Activated gamma-delta T cell treated with Interleukin-2 at 50 U/mL for 16 hours (primary cell): ENCODE results near the gene PLPPR4.
"Not testable (repeated sequence)": the region's sequence is repeated elsewhere in the genome, so short reads cannot be mapped to it uniquely, and the experiment has no call there.

Source experiments
- DNase-seq: peaks from one replicate; pipeline ENCODE4 v3.0.0-alpha.2; 2020

Gene PLPPR4, protein sequence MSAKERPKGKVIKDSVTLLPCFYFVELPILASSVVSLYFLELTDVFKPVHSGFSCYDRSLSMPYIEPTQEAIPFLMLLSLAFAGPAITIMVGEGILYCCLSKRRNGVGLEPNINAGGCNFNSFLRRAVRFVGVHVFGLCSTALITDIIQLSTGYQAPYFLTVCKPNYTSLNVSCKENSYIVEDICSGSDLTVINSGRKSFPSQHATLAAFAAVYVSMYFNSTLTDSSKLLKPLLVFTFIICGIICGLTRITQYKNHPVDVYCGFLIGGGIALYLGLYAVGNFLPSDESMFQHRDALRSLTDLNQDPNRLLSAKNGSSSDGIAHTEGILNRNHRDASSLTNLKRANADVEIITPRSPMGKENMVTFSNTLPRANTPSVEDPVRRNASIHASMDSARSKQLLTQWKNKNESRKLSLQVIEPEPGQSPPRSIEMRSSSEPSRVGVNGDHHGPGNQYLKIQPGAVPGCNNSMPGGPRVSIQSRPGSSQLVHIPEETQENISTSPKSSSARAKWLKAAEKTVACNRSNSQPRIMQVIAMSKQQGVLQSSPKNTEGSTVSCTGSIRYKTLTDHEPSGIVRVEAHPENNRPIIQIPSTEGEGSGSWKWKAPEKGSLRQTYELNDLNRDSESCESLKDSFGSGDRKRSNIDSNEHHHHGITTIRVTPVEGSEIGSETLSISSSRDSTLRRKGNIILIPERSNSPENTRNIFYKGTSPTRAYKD

DNA sequence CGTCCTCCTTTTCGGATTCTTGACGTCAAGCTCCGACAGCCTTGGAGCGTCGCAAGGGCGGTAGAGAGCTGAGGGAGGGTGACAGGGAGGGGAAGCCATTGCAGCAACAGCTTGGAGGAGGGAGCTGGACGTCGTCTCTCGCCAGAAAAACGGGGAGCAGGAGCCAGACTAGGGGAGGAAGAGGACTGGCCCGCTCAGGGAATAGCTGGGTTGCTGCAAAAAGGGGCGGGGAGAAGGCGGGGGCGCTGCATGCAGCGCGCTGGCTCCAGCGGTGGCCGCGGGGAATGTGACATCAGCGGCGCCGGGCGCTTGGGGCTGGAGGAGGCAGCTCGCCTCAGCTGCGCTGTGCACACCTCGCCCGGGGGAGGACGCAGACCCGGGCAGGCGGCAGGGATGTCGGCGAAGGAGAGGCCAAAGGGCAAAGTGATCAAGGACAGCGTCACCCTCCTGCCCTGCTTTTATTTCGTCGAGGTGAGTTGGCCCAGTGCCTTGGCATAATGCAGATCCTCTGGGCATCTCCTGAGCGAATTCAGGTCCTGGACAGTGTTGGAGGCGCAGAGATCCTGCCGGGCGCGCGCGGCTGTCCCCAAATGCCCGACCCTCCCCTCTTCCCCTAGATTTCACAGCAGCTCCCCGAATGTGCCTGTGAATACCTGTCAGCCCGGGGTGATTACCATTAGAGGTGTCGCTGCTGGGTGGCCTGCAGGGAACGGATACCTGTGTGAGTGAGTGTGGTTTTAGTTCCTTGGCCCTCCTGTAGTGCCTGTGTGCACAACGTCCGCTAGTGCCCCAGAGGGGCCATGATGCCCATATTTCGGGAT, at the start of gene PLPPR4:
TSS of gene PLPPR4 (plus strand) at position 292 of the 821 bp plus-strand sequence. CDS start at position 394, 102 bp downstream.
- DNase-seq = no peak

DNA sequence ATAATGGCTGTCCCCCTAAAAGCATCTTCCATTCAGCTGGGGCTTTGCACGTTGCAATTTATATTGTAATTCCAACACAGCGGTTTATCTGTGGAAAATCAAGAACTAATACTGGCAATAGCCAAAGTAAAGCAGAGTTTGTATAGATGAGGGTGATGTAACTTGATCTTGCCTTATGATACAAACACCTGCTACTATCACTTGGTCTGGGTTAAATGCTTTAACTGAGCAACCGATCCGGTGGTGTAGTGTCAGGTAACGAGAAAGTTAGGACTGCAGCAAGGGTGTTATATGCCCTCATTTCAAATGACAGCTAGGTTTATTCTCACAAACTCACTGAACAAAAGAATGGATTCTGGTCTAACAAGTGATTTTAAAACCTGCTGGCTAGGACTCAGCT, 47.3 kb upstream of the PLPPR4 start:
- DNase-seq = no peak

DNA sequence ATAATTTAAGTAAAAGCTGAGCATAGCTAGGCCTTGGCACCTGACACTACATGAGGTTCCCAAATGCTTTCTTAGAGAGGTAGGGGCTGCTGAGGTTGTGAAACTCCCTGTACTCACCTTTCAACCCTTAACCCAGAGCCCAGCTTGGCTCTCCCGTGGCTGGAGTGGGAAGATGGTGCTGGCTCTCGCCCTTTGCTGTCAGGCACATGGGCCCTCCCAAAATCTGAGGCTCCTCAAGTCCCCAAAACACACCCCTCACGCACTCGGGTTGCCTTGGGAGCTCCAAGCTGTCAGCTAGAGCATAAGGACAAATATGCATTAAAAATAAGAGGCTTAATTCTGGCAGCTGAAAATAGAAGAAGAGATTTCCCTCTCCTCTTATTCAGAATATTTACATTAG, 46.7 kb upstream of the PLPPR4 start:
- DNase-seq = no peak

DNA sequence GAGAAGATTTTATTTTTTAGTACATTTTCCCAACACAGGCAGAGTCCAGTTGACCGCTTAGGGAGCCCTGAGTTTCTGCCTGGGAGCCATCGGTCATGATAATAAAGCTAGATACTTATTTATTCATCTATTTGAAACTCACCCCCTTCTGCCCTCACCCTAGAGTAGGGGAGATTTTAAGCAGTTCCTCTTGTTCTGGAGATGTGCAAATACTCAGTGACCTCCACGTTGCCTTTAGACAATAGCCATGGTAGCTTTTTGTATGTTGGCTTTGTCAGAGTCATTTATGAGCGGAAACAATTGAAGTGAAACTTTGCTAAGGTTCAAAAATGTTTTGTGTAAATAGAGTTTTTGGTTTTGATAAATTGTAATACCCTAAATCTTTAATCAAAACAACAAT, 45.7 kb upstream of the PLPPR4 start:
- no peak for DNase-seq

DNA sequence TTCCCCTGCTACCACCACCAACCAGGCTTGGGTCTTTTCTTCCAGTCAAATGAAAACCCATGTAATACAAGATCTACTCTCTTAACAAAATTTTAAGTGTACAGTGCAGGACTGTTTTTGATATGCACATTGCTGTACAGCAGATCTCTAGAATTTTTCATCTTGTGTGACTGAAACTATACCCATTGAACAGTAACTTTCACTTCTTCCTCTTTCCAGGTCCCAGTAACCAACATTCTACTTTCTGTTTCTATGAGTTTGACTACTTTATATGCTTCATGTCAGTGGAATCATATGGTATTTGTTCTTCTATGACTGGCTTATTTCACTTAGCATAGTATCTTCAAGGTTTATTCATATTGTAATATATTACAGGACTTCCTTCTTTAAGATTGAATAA, 45.3 kb upstream of the PLPPR4 start:
- DNase-seq = no peak

DNA sequence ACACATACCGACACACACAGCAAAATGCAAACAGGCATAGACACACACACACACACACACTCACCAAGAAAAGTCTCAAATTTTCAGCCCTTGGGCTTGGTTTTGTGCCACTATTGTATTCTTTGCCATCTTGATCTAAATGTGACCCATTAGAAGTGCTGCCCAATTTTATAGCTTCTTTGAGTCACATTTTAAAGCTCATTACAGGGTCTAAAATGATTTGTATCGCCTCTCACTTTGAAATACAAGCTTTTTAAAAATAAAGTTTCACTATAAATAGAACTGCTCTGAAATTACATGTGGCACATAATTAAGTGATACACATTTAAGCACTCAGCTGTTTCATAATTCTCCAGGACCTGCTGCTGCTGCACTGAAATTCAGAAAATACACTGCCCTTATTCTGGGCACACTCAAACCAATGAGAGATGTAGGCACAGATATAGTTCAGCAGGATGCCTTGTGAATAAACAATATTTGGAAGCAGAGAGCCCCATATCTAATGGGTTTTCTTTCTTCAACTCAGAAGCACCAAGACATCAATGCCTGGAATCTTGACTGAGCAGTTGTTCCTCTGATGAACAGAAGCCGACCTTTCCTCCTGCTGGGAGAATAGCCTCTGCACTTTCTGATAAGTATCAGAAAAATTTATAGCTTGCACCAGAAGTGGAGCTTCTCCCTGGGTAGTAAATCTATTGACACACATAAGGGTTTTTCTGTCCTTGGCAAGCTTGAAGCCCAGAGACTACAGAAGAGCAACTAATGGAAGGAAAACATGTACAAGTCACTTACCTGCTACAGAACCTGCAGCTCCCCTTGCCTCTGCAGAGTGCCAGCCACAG, 37.0 kb upstream of the PLPPR4 start:
- no peak for DNase-seq

DNA sequence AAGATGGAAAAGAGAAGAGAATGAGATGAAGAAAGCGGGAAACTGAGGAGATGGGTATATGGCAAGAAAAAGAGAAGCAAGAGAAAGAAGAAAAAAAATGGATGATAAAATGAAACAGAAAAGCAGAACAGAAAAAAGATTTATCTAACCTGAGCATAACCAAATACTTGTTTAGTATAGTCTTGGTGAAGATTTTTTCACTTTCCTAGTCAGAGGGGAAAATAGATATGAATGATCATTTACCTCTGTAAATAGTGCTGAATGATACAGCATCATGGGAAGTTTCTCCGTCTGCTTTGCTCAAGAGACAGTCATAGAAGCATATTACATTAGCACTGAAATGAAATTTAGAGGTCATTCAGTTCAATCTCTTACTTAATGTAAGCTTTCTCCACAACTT, 36.1 kb upstream of the PLPPR4 start:
- DNase-seq = no peak

DNA sequence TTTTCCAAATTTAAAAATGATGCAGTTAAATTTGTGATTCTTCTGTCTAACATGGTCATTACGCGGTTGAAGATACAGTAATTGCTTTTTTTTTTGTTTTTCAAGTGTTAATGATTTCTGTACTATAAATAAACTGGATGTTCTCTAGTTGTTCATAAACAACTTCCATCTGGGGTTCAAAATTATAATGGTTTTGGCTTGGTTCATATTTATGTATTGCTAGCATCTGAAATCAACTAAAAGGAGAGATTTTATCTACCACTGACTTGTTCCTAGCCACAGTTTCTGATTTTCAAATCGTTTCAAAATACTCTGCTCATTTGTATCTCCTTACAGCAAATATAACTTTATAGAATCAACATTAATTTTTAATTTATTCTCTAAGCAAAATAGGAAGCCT, 35.2 kb upstream of the PLPPR4 start:
- no peak for DNase-seq

DNA sequence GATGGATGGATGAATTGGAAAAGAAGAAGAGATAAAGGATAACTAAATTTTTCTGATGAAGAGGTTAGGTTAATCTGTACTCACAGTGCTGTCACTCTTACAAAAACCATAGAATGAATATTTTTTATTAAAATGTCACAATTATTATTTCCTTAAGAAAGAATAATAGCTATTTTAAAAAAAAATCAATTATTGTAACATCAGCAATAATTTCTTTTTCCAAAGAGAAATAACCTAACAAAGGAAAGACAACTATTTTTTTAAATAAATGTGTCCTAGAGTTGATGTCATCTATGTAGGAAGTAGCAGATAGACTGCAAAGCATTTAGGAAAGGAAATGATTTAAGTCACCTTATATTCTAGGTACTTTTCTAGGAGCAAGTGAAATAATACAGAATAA, 33.6 kb upstream of the PLPPR4 start:
- DNase-seq = no peak

DNA sequence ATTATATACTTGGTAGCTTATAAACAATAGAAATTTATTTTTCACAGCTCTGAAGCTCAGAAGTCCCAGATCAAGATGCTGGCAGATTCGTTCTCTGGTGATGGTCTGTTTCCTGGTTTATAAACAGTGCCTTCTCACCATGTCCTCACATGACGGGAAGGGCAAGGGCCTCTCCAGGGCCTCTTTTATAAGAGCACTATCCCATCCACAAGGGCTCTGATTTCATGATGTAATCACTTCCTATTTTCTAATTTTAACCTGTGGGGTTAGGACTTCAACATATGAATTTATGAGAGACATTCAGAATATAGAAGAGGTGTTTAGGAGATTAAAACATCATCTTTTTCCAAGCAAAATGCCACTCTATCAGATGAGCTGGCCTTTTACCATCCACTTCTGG, 32.1 kb upstream of the PLPPR4 start:
- DNase-seq = no peak

DNA sequence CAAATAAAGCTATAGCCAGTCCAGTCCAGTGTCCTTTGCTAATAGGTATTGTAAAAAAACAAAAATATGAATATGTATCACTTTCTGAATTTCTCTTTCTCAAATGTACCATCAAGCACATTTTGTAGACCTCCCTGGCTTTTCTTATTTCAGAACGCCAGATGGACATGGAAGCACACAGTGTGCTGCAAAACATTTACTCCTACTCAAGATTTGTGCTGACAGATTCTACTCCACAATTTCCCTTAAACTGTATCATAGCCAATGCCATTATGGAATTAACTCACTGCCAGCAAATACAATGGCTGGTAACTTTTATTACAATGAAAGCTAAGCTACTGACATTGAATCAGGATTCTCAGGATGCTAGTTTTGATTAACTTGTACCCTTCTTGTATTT, 30.8 kb upstream of the PLPPR4 start:
- DNase-seq = no peak

DNA sequence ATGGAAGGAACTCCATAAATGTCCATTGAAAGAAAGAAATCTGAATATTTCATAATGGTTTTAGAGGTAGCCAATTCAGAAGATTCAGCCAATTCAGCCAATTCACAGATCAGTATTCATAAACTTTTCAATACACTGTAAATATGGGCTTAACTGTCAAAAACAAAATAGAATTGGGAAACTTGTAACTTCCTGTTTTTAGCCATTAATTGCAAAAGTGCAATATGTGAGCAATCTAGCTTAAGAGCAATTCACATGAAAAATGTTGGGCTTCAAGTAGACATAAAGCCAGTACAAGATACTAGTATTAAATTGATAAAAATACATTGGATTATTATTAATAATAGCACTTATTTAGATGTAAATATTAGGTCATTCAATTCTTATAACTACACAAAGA, 27.5 kb upstream of the PLPPR4 start:
- no peak for DNase-seq

DNA sequence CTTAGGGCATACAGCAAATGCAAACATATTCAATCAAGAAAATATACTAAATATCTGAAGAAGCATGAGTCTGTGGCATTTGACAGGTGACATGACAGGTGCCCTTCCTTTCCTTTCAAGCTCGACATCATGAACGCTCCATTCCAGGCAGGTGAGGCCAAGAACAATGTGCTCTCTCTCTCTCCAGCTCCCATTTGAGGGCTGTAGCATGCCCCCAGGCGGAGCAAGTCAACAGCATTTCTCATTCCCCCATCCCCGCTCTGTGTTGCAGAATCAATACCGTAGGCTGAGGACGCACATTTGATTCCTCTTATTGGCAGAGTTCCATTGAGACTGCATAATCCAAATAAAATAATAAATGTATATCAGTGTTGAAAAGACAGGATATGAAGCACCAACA, 24.6 kb upstream of the PLPPR4 start:
- DNase-seq = no peak

DNA sequence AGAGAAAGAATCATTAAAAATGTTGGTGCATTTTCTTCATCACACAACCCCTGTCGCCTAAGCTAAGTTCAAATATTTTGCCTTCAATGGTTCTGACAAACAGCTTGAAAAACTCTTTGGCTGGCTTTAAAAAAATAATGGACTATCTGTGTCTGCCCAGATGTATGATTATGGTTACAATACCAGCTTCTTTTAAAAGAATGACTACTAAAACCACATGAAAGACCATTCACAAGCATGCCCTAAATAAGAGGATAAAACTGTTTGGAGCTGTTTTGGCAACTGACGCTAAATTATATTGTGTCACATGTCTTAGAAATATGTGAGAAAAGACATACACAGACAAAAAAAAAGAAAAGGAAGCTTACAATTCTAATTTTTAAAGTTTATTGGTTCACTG, 23.7 kb upstream of the PLPPR4 start:
- DNase-seq = no peak

DNA sequence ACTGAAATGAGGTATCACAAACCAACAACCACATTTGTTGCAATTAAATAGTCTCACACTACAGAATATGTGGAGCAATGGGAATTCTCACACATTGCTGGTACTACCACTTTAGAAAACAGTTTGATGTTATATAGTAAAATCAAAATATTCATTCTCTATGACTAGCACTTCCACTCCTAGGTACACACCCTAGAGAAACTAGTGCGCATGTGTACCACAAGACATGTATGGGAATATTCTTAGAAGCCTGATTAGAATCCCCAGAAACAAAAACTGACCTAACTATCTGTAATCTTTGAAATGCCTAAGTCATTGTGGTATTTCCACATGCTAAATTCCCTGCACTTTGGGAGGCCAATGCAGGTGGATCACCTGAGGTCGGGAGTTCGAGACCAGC, 18.1 kb upstream of the PLPPR4 start:
- no peak for DNase-seq

DNA sequence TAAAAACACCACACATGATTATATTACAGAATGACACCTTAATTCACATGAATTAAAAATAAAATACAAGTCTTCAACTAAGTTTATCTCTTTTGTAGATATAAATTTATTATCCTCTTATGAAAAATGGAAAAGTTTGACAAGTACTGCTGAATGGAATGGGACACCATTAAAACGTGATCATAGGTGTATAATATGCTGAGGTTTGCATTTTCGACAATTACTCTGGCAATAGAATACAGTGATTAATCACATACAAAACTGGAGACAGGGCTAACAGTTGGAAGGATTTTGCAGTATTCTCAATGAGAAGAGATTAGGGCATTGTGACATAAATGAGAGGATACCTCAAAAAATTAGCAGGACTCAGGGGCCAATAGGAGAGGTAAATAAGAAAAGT, 17.1 kb upstream of the PLPPR4 start:
- no peak for DNase-seq

DNA sequence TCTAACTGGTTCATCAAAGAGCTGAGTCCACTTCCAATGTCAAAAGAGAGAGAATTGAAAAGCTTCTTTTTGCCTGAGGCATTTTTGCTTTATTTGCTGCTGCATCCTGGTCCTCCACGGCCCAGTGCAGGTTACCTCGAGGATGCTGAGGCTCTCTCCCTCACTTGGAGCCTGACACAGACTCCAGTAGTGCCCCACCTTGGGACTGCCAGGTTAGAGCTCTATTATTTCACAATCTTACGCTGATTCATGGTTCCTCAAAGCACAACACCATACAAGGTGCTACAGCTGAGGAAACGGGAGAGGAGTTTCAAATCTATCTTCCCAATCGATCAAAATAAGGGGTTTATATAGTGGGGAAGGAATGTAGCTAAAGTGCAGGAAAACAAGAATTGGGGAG, 13.6 kb upstream of the PLPPR4 start:
- DNase-seq = no peak

DNA sequence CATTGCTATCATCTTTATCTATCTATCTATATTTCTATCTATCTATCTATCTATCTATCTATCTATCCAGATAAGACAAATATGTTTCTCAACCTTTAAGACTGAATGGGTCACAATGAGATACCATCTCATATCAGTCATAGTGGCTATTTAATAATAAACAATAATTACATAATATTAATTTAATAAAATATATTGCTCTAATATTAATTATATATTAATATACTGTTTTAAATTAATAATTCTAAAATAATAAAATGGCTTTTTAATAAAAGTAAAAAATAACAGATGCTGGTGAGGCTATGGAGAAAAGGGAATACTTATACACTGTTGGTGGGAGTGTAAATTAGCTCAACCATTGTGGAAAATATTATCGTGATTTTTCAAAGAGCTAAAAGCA, 13.0 kb upstream of the PLPPR4 start:
- DNase-seq = no peak

DNA sequence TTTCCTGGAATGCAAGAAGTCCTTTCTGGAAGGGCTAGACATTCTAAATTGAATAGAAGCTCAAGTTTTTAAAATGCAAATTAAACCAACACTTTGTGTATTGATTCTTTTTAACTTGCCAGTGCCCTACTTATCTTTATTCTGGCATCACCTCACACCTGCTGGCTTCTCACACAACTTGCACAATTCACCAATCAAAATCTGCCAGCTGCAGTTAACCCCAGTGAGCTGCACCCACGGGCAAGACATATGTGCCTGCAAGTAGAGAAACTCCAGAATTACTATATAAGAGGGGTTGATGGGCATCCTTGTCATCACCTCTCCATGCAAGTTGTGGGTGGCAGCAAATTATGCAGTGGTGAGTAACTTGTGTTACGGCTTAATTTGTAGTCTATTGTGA, 11.7 kb upstream of the PLPPR4 start:
- DNase-seq = no peak

DNA sequence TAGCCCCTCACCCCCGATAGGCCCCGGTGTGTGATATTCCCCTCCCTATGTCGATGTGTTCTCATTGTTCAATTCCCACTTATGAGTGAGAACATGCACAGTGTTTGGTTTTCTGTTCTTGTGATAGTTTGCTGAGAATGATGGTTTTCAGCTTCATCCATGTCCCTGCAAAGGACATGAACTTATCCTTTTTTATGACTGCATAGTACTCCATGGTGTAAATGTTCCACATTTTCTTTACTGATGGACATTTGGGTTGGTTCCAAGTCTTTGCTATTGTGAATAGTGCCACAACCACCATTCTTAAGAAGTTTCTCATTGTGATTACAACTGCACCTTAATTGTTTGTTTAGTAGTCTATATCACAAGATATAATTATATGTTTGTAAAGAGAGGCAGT, 3.9 kb upstream of the PLPPR4 start:
- DNase-seq = not testable (repeated sequence)

DNA sequence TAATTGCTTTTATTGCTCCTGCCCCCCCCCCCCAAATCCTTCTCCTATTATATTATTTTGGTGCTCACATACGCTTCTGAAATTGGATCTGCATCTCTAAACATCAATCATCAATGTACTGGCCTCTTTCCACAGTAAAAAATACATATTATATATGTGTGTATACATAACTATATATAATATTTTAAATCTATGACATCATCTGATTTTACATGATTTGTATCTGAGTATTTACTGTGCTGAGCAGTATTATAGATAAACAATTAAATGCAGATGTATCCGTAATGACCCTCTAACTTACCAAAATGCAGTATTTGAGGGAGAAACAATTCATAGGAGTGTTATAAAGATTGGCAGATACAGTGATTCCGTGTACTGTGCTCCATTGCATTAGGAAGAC, 832 bp downstream of the PLPPR4 start:
- no peak for DNase-seq

DNA sequence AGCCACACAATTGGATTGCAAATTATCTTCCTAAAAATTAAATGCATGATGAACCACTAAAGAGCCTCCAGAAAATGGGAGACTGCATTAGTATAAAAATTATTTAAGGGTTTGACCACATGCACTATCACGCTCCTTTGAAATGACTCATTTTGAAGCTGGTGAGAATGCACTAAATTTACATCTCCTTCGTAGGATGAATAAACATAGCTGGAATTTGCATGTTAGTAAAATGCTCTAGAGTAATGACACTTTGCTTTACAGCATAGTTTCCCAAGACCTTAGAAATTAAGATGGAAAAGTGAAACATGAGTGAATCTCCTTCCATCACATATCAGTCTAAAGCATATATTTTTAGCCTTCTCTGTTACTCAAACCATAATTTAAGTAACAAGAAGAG, 2.4 kb downstream of the PLPPR4 start:
- no peak for DNase-seq

DNA sequence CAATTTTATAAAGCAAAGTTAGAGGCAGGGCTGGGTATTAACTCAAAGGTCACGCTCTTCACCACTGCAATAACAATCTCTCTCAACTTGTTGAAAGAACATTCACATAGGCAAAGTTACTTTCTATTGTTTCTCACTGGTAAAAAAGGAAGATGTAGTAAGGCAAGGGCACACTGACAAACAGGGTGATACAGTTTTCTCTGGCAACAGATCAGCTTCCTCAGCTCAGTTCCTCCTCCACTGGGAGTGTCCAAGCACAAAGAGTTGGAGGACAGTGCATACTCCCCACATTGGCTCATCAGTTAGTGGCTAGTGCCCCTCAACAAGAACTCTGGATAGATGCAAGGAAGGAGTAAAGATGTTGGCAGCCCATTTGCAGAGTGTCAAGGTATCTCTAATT, 3.7 kb downstream of the PLPPR4 start:
- DNase-seq = no peak
